Neural crest cell (in vitro differentiated cells): ENCODE data around the gene SERPINA4. TPM values are rescaled to one million over a fixed set of nuclear protein-coding genes. Genes with fewer than 3 reads are reported as not detected.

Experiments
- DNase-seq: peaks from one replicate; pipeline ENCODE4 v3.0.0; 2021; ENCODE audit warnings: low read depth, mixed read lengths, low spot score
- H3K27ac Mint-ChIP-seq: one replicate; pipeline ENCODE4 v1.8.0; 2021; ENCODE audit warnings: mild to moderate bottlenecking, mixed read lengths; ENCODE audit not compliant: unreplicated experiment
- H3K27me3 Mint-ChIP-seq: 2 replicates; pipeline ENCODE4 v1.8.0; 2021; ENCODE audit warnings: low read depth, mild to moderate bottlenecking, mixed read lengths
- H3K36me3 Mint-ChIP-seq: 2 replicates; pipeline ENCODE4 v1.8.0; 2021; ENCODE audit warnings: low read depth, mild to moderate bottlenecking, mixed read lengths
- H3K4me1 Mint-ChIP-seq: 2 replicates; pipeline ENCODE4 v1.8.0; 2021; ENCODE audit warnings: mixed read lengths
- H3K4me3 Mint-ChIP-seq: one replicate; pipeline ENCODE4 v1.8.0; 2021; ENCODE audit warnings: mild to moderate bottlenecking, mixed read lengths
- H3K9me3 Mint-ChIP-seq: 2 replicates; pipeline ENCODE4 v1.8.0; 2021; ENCODE audit warnings: mixed read lengths
- CTCF ChIP-seq: fragments of 200-600 bp; sonication (generic); conservative IDR thresholded peaks from 2 replicates; pipeline ENCODE4 v1.5.0; 2021; ENCODE audit warnings: antibody characterized with exemption, mild to moderate bottlenecking
- total RNA-seq: library from RNA; stranded (reverse); gene quantifications from 2 replicates; pipeline ENCODE4 v1.2.1, GENCODE V29; 2021

The SERPINA4 gene
- total RNA-seq, 1 donor from 2014 or later: not detected

DNA sequence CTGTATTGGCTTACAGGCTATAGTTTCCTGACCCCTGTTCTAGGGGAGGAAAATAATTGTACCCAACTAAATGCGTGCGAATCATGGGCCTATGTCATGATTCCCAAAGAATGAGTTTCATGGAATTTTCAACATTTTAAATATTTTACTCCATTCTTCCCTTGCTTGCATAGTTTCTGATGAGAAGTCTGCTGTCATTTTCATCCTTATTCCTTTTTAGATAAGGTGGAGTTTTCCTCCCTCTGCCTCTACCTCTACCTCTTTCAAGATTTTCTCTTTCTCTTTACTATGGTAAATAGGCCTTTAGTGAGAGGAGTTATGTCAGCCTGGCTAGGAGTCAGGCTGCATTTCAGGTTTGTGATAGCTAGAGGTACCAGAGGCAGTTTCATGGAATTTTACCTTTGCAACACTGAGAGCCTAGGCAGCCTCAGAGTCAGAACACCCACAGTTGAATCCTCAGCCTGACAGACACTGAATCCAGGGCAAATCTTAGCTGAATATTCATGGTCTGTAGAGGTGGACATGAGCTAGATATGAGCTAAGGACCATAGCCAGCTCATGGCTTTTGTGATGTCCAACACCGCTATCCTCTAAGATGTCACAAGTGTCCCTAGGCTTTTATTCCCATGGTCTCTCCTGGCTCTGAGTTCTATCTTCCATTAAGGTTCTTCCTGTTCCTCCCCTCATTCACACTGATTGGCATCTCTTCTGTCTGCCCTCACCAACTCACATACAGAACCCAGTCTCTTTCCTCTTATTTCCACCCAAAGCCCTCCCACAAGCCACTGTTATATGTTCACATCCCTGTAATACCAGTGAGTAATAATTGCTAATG lies 57.0 kb downstream of the SERPINA4 start:
- H3K4me1 Mint-ChIP-seq: no peaks in the 10 kb centered on the region
- H3K4me3 Mint-ChIP-seq: no peak overlapping the region
- peaks cover 12% of the 10 kb centered on the region for H3K27me3 Mint-ChIP-seq
- no peak for DNase-seq
- no peak for TF ChIP-seq CTCF
- no peak overlapping the region for H3K27ac Mint-ChIP-seq
- peaks cover 9% of the 10 kb centered on the region for H3K36me3 Mint-ChIP-seq
- peaks cover 15% of the 10 kb centered on the region for H3K9me3 Mint-ChIP-seq

DNA sequence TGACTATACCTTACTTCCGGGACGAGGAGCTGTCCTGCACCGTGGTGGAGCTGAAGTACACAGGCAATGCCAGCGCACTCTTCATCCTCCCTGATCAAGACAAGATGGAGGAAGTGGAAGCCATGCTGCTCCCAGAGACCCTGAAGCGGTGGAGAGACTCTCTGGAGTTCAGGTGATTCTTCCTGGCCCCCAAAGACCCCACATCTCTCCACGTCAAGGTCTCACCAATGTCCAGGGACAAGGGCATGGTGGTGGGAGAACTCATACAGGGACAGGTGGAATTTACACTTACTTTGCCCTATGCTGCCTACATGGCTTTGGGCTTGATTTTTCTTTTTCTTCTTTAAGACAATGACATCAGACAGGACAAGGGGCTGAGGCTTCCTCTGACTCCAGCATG lies 58.1 kb downstream of the SERPINA4 start:
- Mint-ChIP-seq H3K27me3 (peaks cover 16% of the 10 kb centered on the region), H3K27ac (no peak overlapping the region), H3K4me1 (no peaks in the 10 kb centered on the region), H3K9me3 (peaks cover 15% of the 10 kb centered on the region), H3K4me3 (no peak overlapping the region), H3K36me3 (peaks cover 9% of the 10 kb centered on the region)
- no peak for DNase-seq
- TF ChIP-seq CTCF: no peak

Other genes with a start within 250 kb of the SERPINA4 start
- not detected in 2 replicates for gene SERPINA6, start 238.1 kb upstream of the SERPINA4 start, total RNA-seq
- gene SERPINA2, start 194.7 kb upstream of the SERPINA4 start, total RNA-seq: not detected in 2 replicates
- not detected in 2 replicates for gene SERPINA1, start 172.8 kb upstream of the SERPINA4 start, total RNA-seq
- gene SERPINA11, start 108.6 kb upstream of the SERPINA4 start, total RNA-seq: not detected in 2 replicates
- not detected in 2 replicates for gene SERPINA9, start 85.2 kb upstream of the SERPINA4 start, total RNA-seq
- not detected in 2 replicates for gene SERPINA12, start 52.0 kb upstream of the SERPINA4 start, total RNA-seq
- 1.0 and 1.4 TPM in 2 replicates for gene SERPINA5, start 20.0 kb downstream of the SERPINA4 start, total RNA-seq
- gene SERPINA3, start 50.9 kb downstream of the SERPINA4 start, total RNA-seq: not detected in 2 replicates
- gene GSC, start 208.7 kb downstream of the SERPINA4 start, total RNA-seq: not detected in 2 replicates